SU-DHL-6 (cell line): Measurements from ENCODE around the gene MED12L.

Experiments
- H2AFZ ChIP-seq: fragments of 200-600 bp; sonication (generic); 2 replicates; pipeline ENCODE4 v1.6.1; 2014; ENCODE audit warnings: low read depth, mild to moderate bottlenecking, moderate library complexity, mixed read lengths, antibody characterized with exemption, low read length; ENCODE audit not compliant: severe bottlenecking
- H3F3A ChIP-seq: fragments of 200-600 bp; shearing (Covaris generic); 2 replicates; pipeline ENCODE4 v1.6.0; 2016; ENCODE audit warnings: antibody characterized with exemption, mild to moderate bottlenecking; ENCODE audit not compliant: insufficient read depth
- H3K27ac ChIP-seq: fragments of 200-600 bp; sonication (generic); 2 replicates; pipeline ENCODE4 v1.5.1; 2016; ENCODE audit warnings: low read depth, mild to moderate bottlenecking, low read length, moderate library complexity, mixed read lengths
- H3K27me3 ChIP-seq: fragments of 200-600 bp; sonication (generic), shearing (Covaris generic); 2 replicates; pipeline ENCODE4 v1.6.0; 2014; ENCODE audit warnings: mild to moderate bottlenecking, low read length
- H3K36me3 ChIP-seq: fragments of 200-600 bp; sonication (generic); 2 replicates; pipeline ENCODE4 v1.6.1; 2014; ENCODE audit warnings: mild to moderate bottlenecking, low read length, mixed read lengths
- H3K4me2 ChIP-seq: fragments of 300-600, 200-600 bp; shearing (Covaris generic), sonication (generic); 2 replicates; pipeline ENCODE4 v1.6.0; 2014; ENCODE audit warnings: low read length, low read depth, mild to moderate bottlenecking; ENCODE audit not compliant: poor library complexity, severe bottlenecking
- H3K4me3 ChIP-seq: fragments of 200-600 bp; sonication (generic); 2 replicates; pipeline ENCODE4 v1.5.1; 2014; ENCODE audit warnings: antibody characterized with exemption, low read length, mild to moderate bottlenecking, mixed read lengths; ENCODE audit not compliant: insufficient read depth, poor library complexity, severe bottlenecking
- H3K79me2 ChIP-seq: fragments of 200-600 bp; sonication (generic); 2 replicates; pipeline ENCODE4 v1.6.1; 2014; ENCODE audit warnings: mild to moderate bottlenecking, low read length, moderate library complexity; ENCODE audit not compliant: insufficient read depth
- H3K9ac ChIP-seq: fragments of 200-600 bp; sonication (generic); 2 replicates; pipeline ENCODE4 v1.7.0; 2014; ENCODE audit warnings: mild to moderate bottlenecking, low read length
- H3K9me2 ChIP-seq: fragments of 200-600 bp; sonication (generic); replicated peaks from 2 replicates; pipeline ENCODE4 v1.6.1; 2014; ENCODE audit warnings: low read length; ENCODE audit not compliant: insufficient read depth
- H3K9me3 ChIP-seq: fragments of 200-600 bp; sonication (generic); 2 replicates; pipeline ENCODE4 v1.6.1; 2014; ENCODE audit warnings: low read length, mixed read lengths; ENCODE audit not compliant: insufficient read depth
- H4K20me1 ChIP-seq: fragments of 200-600 bp; sonication (generic); 2 replicates; pipeline ENCODE4 v1.6.1; 2014; ENCODE audit warnings: low read depth, mild to moderate bottlenecking, antibody characterized with exemption, low read length, moderate library complexity, mixed read lengths
- CTCF ChIP-seq: fragments of 200-600 bp; sonication (generic); IDR thresholded peaks from one replicate; pipeline ENCODE4 v1.5.1; 2017; ENCODE audit warnings: antibody characterized with exemption, mild to moderate bottlenecking, low read length, moderate library complexity; ENCODE audit not compliant: insufficient read depth, poor library complexity, severe bottlenecking
- EZH2phosphoT487 ChIP-seq: fragments of 200-600 bp; sonication (generic), shearing (Covaris generic); conservative IDR thresholded peaks from 2 replicates; pipeline ENCODE4 v1.6.1; 2018; ENCODE audit warnings: mild to moderate bottlenecking, antibody characterized with exemption, low read length, moderate library complexity, mixed read lengths

The MED12L gene

GRCh38 chr3:151452368-151452767 is 366.9 kb downstream of the MED12L start:
- Histone ChIP-seq H3K27ac (no peak overlapping the region), H3K27me3 (no peaks in the 10 kb centered on the region), H3K36me3 (no peaks in the 10 kb centered on the region), H3K4me2 (no peak overlapping the region), H3F3A (no peaks in the 10 kb centered on the region), H3K9me3 (no peaks in the 10 kb centered on the region), H4K20me1 (no peaks in the 10 kb centered on the region), H3K79me2 (no peaks in the 10 kb centered on the region), H2AFZ (no peak overlapping the region), H3K4me3 (no peak overlapping the region), H3K9me2 (no peaks in the 10 kb centered on the region), H3K9ac (no peak overlapping the region)
- TF ChIP-seq CTCF (no peak), EZH2phosphoT487 (no peak)

DNA sequence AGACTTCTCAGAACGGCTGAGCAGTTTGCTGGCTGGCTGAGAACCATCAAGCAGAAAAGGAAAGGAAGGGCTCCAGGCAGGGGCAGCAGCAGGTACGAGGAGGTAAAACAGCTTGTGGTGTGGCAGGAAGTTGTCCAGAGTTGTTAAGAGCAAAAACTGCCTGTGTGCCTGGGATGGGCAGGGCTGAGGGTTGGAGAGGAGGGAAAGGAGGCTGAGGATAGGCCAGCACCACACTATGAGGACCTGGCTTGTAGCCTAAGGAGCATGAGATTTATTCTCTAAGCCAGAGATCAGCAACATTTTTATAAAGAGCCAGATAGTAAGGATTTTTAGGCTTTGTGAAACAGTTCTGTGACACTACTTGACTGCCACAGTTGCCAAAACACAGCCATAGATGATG is 367.4 kb downstream of the MED12L start:
- no peak overlapping the region for H3K4me3 ChIP-seq
- H3K9me3 ChIP-seq, result no peaks in the 10 kb centered on the region
- no peaks in the 10 kb centered on the region for H3K9me2 ChIP-seq
- no peaks in the 10 kb centered on the region for H3K36me3 ChIP-seq
- no peak overlapping the region for H3K9ac ChIP-seq
- no peaks in the 10 kb centered on the region for H3K27me3 ChIP-seq
- no peak overlapping the region for H3K27ac ChIP-seq
- no peak overlapping the region for H3K4me2 ChIP-seq
- no peak overlapping the region for H2AFZ ChIP-seq
- H3K79me2 ChIP-seq, result no peaks in the 10 kb centered on the region
- H4K20me1 ChIP-seq, result no peaks in the 10 kb centered on the region
- TF ChIP-seq EZH2phosphoT487, result no peak
- TF ChIP-seq CTCF, result no peak
- no peaks in the 10 kb centered on the region for H3F3A ChIP-seq

DNA sequence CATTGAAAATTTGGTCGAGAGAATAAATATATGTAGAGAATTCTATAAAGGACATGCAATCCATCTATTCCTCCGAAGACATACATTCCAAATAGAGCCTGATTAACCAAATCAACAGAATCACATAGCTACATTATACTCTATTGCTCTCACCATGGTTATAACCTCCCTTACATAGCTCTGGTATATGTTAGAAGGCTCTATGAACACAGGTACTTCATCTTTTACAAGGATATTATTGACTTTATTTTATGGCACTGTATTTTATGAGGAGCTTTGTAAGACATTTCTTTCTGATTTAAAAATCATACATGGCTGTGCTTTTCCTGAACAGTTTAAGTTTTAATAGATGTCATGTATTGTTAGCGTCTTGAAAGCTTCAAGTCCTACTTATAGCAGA is 370.6 kb downstream of the MED12L start:
- Histone ChIP-seq H3K9me2 (no peaks in the 10 kb centered on the region), H3K27ac (no peak overlapping the region), H3K4me2 (no peak overlapping the region), H3K9me3 (no peaks in the 10 kb centered on the region), H3K36me3 (no peaks in the 10 kb centered on the region), H2AFZ (no peak overlapping the region), H4K20me1 (no peaks in the 10 kb centered on the region), H3K27me3 (no peaks in the 10 kb centered on the region), H3K4me3 (no peak overlapping the region), H3K79me2 (no peaks in the 10 kb centered on the region), H3K9ac (no peak overlapping the region), H3F3A (no peaks in the 10 kb centered on the region)
- TF ChIP-seq CTCF (no peak), EZH2phosphoT487 (no peak)

DNA sequence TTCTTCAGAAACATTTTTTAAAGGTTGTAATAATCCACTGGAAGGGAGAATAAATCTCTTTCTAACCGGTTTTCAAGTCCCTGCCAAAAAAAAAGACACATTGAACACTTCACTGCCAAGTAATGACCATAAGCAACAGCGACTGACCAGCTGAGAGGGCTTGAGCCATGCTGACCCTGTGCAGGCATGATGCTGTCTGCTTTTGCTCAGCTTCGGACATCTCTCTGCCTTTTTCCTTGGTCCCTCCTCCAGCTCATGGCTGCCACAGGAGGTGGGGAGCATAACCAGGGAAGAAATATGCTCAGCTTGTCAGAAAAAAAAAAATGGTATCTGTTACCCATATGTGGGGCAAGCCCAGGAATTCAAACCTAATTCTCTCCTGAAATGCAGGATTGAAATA is 373.9 kb downstream of the MED12L start:
- no peaks in the 10 kb centered on the region for H4K20me1 ChIP-seq
- H3K27me3 ChIP-seq, result no peaks in the 10 kb centered on the region
- no peak overlapping the region for H2AFZ ChIP-seq
- no peak overlapping the region for H3K27ac ChIP-seq
- no peaks in the 10 kb centered on the region for H3K36me3 ChIP-seq
- H3K9me2 ChIP-seq, result no peaks in the 10 kb centered on the region
- H3K9me3 ChIP-seq, result no peaks in the 10 kb centered on the region
- no peak overlapping the region for H3K4me2 ChIP-seq
- H3F3A ChIP-seq, result no peaks in the 10 kb centered on the region
- H3K9ac ChIP-seq, result no peak overlapping the region
- no peaks in the 10 kb centered on the region for H3K79me2 ChIP-seq
- TF ChIP-seq CTCF (no peak), EZH2phosphoT487 (no peak)
- H3K4me3 ChIP-seq, result no peak overlapping the region
